Upper lobe of left lung (tissue), 6 donors: ENCODE data around the gene NBPF11. TPM values are rescaled to one million over a fixed set of nuclear protein-coding genes. Genes with fewer than 3 reads are reported as not detected.
A peak's percentile ranks its signal among the peaks of the same experiment; 100 is the strongest.

Experiments used
- ATAC-seq, 2 donors: fragments of 200-7000 bp; cut with Tn5 transposase; one replicate each; pipeline ENCODE4 v1.9.1; 2022; ENCODE audit warnings: mild to moderate bottlenecking in 2 of 2, moderate library complexity in 2 of 2; ENCODE audit not compliant: low FRiP score in 2 of 2
- DNase-seq, 2 donors: peaks; one replicate each; pipeline ENCODE4 v3.0.0-alpha.2; 2019 to 2020
- H3K27ac ChIP-seq, 4 donors: fragments of 200-600 bp; sonication (generic); one replicate each; pipeline ENCODE4 v1.5.1; 2016 to 2019
- H3K27me3 ChIP-seq, 4 donors: fragments of 200-600 bp; sonication (generic); one replicate each; pipeline ENCODE4 v1.5.1; 2017 to 2019
- H3K36me3 ChIP-seq, 4 donors: fragments of 200-600 bp; sonication (generic); one replicate each; pipeline ENCODE4 v1.5.1; 2016 to 2019
- H3K4me1 ChIP-seq, 4 donors: fragments of 200-600 bp; sonication (generic); one replicate each; pipeline ENCODE4 v1.5.1; 2018 to 2019
- H3K4me3 ChIP-seq, 4 donors: fragments of 200-600 bp; sonication (generic); one replicate each; pipeline ENCODE4 v1.5.1; 2017 to 2019; ENCODE audit warnings: mild to moderate bottlenecking in 2 of 4, moderate library complexity in 1 of 4
- H3K9me3 ChIP-seq, 4 donors: fragments of 200-600 bp; sonication (generic); one replicate each; pipeline ENCODE4 v1.5.1; 2018 to 2019
- CTCF ChIP-seq, 6 experiments: fragments of 450-650 bp in 4 of 6; fragments of 200-600 bp in 2 of 6; sonication (generic) in 2 of 6; IDR thresholded peaks; one replicate each; pipeline ENCODE4 v1.5.1; 2016 to 2019; ENCODE audit warnings: antibody characterized with exemption in 6 of 6
- EP300 ChIP-seq, 4 donors: sonication (generic); formaldehyde crosslinking; IDR thresholded peaks; one replicate each; pipeline ENCODE4 v1.5.1; 2017; ENCODE audit warnings: antibody characterized with exemption in 4 of 4, control low read depth in 2 of 4
- POLR2A ChIP-seq, 4 donors: fragments of 450-650 bp; IDR thresholded peaks; one replicate each; pipeline ENCODE4 v1.5.1; 2016 to 2017; ENCODE audit warnings: antibody characterized with exemption in 4 of 4, mild to moderate bottlenecking in 2 of 4
- POLR2AphosphoS5 ChIP-seq, 2 donors: sonication (generic); formaldehyde crosslinking; IDR thresholded peaks; one replicate each; pipeline ENCODE4 v1.5.1; 2017; ENCODE audit warnings: antibody characterized with exemption in 2 of 2
- WGBS, 2 donors: methylation state at CpG; one replicate each; pipeline ENCODE4 v1.1.5; 2017 to 2018; 5-methylcytosine and 5-hydroxymethylcytosine counted together
- total RNA-seq, 6 donors: library from RNA; depleted of rRNA in 4 of 6; stranded (reverse); fragments of >200 nt in 4 of 6; gene quantifications; one replicate each; pipeline versions ENCODE4 v1.1.0 to v1.2.1, GENCODE V29; 2016 to 2021
- donor health status: DM: no; HTN: no; CAD: no; lungs with moderate emphysema.
- donor health status: DM: no; HTN: yes; CAD: no; lungs with severe emphysema.

Gene NBPF11
- total RNA-seq, 6 donors from 2014 or later = 7.1 to 29.3 (median 13.2) TPM

GRCh38 chr1:148162363-148162762 lies 10.3 kb upstream of the NBPF11 start:
- TF ChIP-seq EP300 (IDR thresholded peaks at IDR 0.05) (no peak), POLR2A (IDR thresholded peaks at IDR 0.05) (no peak), POLR2AphosphoS5 (IDR thresholded peaks at IDR 0.05) (no peak), CTCF (IDR thresholded peaks at IDR 0.05) (no peak)
- DNase-seq = peak in 1 of 2 donors; percentile 58
- no peaks in the 10 kb centered on the region for H3K36me3 ChIP-seq
- H3K9me3 ChIP-seq = no peaks in the 10 kb centered on the region
- no peak for ATAC-seq
- H3K4me1 ChIP-seq = no peaks in the 10 kb centered on the region
- H3K4me3 ChIP-seq = no peak overlapping the region
- H3K27ac ChIP-seq = no peak overlapping the region
- WGBS, 2 donors = 88 to 95% methylated on average over 25 of the region's 25 CpGs
- H3K27me3 ChIP-seq = peaks cover 0 to 8% (median 0%) of the 10 kb centered on the region in 4 donors

GRCh38 chr1:148161053-148161901 lies 9.2 kb upstream of the NBPF11 start:
- H3K27me3 ChIP-seq = peaks cover 0 to 8% (median 0%) of the 10 kb centered on the region in 4 donors
- ATAC-seq (peak in 1 of 2 donors; percentile 29), DNase-seq (peak in 1 of 2 donors; percentile 58)
- H3K27ac ChIP-seq = no peak overlapping the region
- WGBS, 2 donors = 74 to 94% methylated on average over 39 to 41 of the region's 42 CpGs
- no peaks in the 10 kb centered on the region for H3K9me3 ChIP-seq
- no peak overlapping the region for H3K4me3 ChIP-seq
- H3K36me3 ChIP-seq = no peaks in the 10 kb centered on the region
- no peaks in the 10 kb centered on the region for H3K4me1 ChIP-seq
- no peak for TF ChIP-seq CTCF (IDR thresholded peaks at IDR 0.05)

DNA sequence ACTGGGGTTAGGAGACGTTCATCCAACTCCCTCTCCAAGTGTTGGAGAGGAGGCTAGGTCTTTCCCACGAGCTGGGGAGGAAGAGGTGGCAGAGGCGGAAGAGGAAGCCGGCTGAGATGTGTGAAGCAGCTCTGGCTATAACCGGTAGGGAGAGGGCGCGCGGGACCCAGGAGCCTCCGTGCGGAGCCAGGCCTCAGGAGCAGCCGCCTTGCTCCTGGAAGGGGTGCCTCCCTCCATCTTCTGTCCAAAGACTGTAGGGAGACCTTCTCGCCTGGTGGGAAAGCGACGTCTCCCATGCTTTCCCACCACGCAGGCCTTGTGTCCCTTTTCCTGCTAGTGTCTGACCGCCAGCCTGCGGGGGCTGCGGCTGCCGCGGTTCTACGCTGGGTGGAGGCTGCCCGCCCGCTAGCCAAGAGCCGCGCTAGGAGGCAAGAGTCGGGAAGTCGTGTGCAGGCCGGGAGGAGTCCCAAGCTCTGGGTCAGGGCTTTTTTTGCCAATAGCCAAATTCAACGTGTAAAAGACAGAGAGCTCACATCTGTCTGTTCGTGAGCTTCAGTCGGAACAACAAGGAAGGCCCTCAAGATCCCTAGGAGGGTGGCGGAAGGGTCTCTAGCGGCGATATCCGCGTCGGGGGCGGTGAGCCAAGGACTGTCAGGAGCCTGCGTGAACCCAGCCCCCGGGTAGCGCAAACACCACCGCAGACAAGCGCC lies 8.4 kb upstream of the NBPF11 start:
- ATAC-seq = peak in 1 of 2 donors; percentile 47
- no peaks in the 10 kb centered on the region for H3K4me1 ChIP-seq
- H3K36me3 ChIP-seq = no peaks in the 10 kb centered on the region
- 64 to 85% methylated on average over 34 to 41 of the region's 43 CpGs for WGBS, 2 donors
- H3K4me3 ChIP-seq = no peak overlapping the region
- no peak overlapping the region for H3K27ac ChIP-seq
- H3K27me3 ChIP-seq = peaks cover 0 to 8% (median 0%) of the 10 kb centered on the region in 4 donors
- TF ChIP-seq POLR2AphosphoS5 (IDR thresholded peaks at IDR 0.05) (no peak), POLR2A (IDR thresholded peaks at IDR 0.05) (no peak), EP300 (IDR thresholded peaks at IDR 0.05) (no peak), CTCF (IDR thresholded peaks at IDR 0.05) (no peak)
- no peaks in the 10 kb centered on the region for H3K9me3 ChIP-seq
- DNase-seq = peak in 1 of 2 donors; percentile 66

- Histone ChIP-seq H3K27ac (no peak overlapping the region), H3K4me3 (no peak overlapping the region), H3K36me3 (no peaks in the 10 kb centered on the region), H3K4me1 (no peaks in the 10 kb centered on the region), H3K27me3 (peaks cover 0 to 8% (median 0%) of the 10 kb centered on the region in 4 donors), H3K9me3 (no peaks in the 10 kb centered on the region)
- no peak for DNase-seq
- no peak for ATAC-seq
- 80 to 84% methylated on average over 12 to 15 of the region's 15 CpGs for WGBS, 2 donors
- no peak for TF ChIP-seq EP300 (IDR thresholded peaks at IDR 0.05)
- TF ChIP-seq POLR2A (IDR thresholded peaks at IDR 0.05) = no peak
- no peak for TF ChIP-seq POLR2AphosphoS5 (IDR thresholded peaks at IDR 0.05)
- no peak for TF ChIP-seq CTCF (IDR thresholded peaks at IDR 0.05)
Measured at GRCh38 chr1:148160048-148160342, 7.9 kb upstream of the NBPF11 start.
